ENCODE data around the gene TNRC6B. TPM values are rescaled to one million over a fixed set of nuclear protein-coding genes. Genes with fewer than 3 reads are reported as not detected.

The TNRC6B gene
- total and polyA plus RNA-seq, 2 experiments from 2014 or later = 46.9 to 87.8 TPM

DNA sequence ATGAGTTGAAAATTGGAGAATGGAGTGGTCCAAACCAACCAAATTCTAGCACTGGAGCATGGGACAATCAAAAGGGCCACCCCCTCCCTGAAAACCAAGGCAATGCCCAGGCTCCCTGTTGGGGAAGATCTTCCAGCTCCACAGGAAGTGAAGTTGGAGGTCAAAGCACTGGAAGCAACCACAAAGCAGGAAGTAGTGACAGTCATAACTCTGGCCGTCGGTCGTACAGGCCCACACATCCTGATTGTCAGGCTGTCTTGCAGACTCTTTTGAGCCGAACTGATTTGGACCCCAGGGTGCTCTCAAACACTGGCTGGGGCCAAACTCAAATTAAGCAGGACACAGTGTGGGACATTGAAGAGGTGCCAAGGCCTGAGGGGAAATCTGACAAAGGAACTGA lies 88.1 kb downstream of the TNRC6B start (continued):
- TF ChIP-seq, protein P1, sequence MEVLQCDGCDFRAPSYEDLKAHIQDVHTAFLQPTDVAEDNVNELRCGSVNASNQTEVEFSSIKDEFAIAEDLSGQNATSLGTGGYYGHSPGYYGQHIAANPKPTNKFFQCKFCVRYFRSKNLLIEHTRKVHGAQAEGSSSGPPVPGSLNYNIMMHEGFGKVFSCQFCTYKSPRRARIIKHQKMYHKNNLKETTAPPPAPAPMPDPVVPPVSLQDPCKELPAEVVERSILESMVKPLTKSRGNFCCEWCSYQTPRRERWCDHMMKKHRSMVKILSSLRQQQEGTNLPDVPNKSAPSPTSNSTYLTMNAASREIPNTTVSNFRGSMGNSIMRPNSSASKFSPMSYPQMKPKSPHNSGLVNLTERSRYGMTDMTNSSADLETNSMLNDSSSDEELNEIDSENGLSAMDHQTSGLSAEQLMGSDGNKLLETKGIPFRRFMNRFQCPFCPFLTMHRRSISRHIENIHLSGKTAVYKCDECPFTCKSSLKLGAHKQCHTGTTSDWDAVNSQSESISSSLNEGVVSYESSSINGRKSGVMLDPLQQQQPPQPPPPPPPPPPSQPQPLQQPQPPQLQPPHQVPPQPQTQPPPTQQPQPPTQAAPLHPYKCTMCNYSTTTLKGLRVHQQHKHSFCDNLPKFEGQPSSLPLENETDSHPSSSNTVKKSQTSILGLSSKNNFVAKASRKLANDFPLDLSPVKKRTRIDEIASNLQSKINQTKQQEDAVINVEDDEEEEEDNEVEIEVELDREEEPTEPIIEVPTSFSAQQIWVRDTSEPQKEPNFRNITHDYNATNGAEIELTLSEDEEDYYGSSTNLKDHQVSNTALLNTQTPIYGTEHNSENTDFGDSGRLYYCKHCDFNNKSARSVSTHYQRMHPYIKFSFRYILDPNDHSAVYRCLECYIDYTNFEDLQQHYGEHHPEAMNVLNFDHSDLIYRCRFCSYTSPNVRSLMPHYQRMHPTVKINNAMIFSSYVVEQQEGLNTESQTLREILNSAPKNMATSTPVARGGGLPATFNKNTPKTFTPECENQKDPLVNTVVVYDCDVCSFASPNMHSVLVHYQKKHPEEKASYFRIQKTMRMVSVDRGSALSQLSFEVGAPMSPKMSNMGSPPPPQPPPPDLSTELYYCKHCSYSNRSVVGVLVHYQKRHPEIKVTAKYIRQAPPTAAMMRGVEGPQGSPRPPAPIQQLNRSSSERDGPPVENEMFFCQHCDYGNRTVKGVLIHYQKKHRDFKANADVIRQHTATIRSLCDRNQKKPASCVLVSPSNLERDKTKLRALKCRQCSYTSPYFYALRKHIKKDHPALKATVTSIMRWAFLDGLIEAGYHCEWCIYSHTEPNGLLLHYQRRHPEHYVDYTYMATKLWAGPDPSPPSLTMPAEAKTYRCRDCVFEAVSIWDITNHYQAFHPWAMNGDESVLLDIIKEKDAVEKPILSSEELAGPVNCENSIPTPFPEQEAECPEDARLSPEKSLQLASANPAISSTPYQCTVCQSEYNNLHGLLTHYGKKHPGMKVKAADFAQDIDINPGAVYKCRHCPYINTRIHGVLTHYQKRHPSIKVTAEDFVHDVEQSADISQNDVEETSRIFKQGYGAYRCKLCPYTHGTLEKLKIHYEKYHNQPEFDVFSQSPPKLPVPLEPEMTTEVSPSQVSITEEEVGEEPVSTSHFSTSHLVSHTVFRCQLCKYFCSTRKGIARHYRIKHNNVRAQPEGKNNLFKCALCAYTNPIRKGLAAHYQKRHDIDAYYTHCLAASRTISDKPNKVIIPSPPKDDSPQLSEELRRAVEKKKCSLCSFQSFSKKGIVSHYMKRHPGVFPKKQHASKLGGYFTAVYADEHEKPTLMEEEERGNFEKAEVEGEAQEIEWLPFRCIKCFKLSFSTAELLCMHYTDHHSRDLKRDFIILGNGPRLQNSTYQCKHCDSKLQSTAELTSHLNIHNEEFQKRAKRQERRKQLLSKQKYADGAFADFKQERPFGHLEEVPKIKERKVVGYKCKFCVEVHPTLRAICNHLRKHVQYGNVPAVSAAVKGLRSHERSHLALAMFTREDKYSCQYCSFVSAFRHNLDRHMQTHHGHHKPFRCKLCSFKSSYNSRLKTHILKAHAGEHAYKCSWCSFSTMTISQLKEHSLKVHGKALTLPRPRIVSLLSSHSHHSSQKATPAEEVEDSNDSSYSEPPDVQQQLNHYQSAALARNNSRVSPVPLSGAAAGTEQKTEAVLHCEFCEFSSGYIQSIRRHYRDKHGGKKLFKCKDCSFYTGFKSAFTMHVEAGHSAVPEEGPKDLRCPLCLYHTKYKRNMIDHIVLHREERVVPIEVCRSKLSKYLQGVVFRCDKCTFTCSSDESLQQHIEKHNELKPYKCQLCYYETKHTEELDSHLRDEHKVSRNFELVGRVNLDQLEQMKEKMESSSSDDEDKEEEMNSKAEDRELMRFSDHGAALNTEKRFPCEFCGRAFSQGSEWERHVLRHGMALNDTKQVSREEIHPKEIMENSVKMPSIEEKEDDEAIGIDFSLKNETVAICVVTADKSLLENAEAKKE (CRISPR knock-in tag; IDR thresholded peaks at IDR 0.05) = no peak
- TF ChIP-seq POLR2AphosphoS5 (IDR thresholded peaks at IDR 0.05; ENCODE audit: low read depth) = no peak

GRCh38 chr22:40270031-40270430 lies 92.3 kb downstream of the TNRC6B start:
- Histone ChIP-seq H3K9me2 (ENCODE audit: insufficient read depth) (no peaks in the 10 kb centered on the region), H3K27me3 (ENCODE audit: insufficient read depth) (no peaks in the 10 kb centered on the region), H3F3A (replicated peaks; ENCODE audit: low read depth) (no peaks in the 10 kb centered on the region), H3K36me3 (ENCODE audit: insufficient read depth) (peaks cover 17% of the 10 kb centered on the region; the same call in 1 of the 2 replicates), H4K20me1 (replicated peaks; ENCODE audit: insufficient read depth) (peaks cover 9% of the 10 kb centered on the region), H3K79me2 (replicated peaks; ENCODE audit: insufficient read depth) (peaks cover 35% of the 10 kb centered on the region), H3K4me2 (no peak overlapping the region), H3K4me3 (no peak overlapping the region), H2AFZ (no peak overlapping the region), H3K4me1 (ENCODE audit: insufficient read depth) (no peaks in the 10 kb centered on the region), H3K27ac (ENCODE audit: low read depth) (no peak overlapping the region)
- Mint-ChIP-seq H3K36me3 (ENCODE audit: low read depth) (peaks cover 65% of the 10 kb centered on the region), H3K4me3 (no peak overlapping the region), H3K27me3 (ENCODE audit: insufficient read depth, low read depth, poor library complexity) (peaks cover 3% of the 10 kb centered on the region), H3K27ac (no peak overlapping the region), H3K9me3 (no peaks in the 10 kb centered on the region), H3K4me1 (peaks cover 2% of the 10 kb centered on the region; the same call in 2 of the 3 replicates)
- DNase-seq (ENCODE audit: low spot score) (no peak), ATAC-seq (no peak)
- TF ChIP-seq, protein P2, sequence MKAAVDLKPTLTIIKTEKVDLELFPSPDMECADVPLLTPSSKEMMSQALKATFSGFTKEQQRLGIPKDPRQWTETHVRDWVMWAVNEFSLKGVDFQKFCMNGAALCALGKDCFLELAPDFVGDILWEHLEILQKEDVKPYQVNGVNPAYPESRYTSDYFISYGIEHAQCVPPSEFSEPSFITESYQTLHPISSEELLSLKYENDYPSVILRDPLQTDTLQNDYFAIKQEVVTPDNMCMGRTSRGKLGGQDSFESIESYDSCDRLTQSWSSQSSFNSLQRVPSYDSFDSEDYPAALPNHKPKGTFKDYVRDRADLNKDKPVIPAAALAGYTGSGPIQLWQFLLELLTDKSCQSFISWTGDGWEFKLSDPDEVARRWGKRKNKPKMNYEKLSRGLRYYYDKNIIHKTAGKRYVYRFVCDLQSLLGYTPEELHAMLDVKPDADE (IDR thresholded peaks at IDR 0.05) = no peak
- TF ChIP-seq EZH2 (IDR thresholded peaks at IDR 0.05; ENCODE audit: low read depth, unreplicated experiment) (no peak), ZNF114 (CRISPR knock-in tag; IDR thresholded peaks at IDR 0.05) (no peak), POLR2AphosphoS5 (IDR thresholded peaks at IDR 0.05; ENCODE audit: low read depth) (no peak), JUNB (IDR thresholded peaks at IDR 0.05; ENCODE audit: unreplicated experiment) (no peak), REST (IDR thresholded peaks at IDR 0.05; ENCODE audit: unreplicated experiment) (no peak), EZH2phosphoT487 (IDR thresholded peaks at IDR 0.05; ENCODE audit: unreplicated experiment) (no peak)
- TF ChIP-seq, protein P3, sequence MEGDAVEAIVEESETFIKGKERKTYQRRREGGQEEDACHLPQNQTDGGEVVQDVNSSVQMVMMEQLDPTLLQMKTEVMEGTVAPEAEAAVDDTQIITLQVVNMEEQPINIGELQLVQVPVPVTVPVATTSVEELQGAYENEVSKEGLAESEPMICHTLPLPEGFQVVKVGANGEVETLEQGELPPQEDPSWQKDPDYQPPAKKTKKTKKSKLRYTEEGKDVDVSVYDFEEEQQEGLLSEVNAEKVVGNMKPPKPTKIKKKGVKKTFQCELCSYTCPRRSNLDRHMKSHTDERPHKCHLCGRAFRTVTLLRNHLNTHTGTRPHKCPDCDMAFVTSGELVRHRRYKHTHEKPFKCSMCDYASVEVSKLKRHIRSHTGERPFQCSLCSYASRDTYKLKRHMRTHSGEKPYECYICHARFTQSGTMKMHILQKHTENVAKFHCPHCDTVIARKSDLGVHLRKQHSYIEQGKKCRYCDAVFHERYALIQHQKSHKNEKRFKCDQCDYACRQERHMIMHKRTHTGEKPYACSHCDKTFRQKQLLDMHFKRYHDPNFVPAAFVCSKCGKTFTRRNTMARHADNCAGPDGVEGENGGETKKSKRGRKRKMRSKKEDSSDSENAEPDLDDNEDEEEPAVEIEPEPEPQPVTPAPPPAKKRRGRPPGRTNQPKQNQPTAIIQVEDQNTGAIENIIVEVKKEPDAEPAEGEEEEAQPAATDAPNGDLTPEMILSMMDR (conservative IDR thresholded peaks at IDR 0.05; ENCODE audit: low read depth in 2 of 2) = no peak

All from GM23338 (cell line).